HG02798 (cell line): ENCODE data around the gene TP63.
"Not testable (repeated sequence)": the region's sequence is repeated elsewhere in the genome, so short reads cannot be mapped to it uniquely, and the experiment has no call there.

Source experiments
- ATAC-seq: cut with Tn5 transposase; IDR thresholded peaks from one replicate; pipeline ENCODE4 v1.9.1; 2021; ENCODE audit warnings: mild to moderate bottlenecking; ENCODE audit not compliant: unreplicated experiment, poor library complexity

TP63 gene

DNA sequence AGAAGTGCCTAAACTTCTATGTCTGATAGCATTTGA lies at the start of gene TP63:
TSS of gene TP63 (plus strand) at position 17 of the 36 bp plus-strand sequence. CDS start 127 bp downstream, outside the sequence.
- ATAC-seq = no peak

DNA sequence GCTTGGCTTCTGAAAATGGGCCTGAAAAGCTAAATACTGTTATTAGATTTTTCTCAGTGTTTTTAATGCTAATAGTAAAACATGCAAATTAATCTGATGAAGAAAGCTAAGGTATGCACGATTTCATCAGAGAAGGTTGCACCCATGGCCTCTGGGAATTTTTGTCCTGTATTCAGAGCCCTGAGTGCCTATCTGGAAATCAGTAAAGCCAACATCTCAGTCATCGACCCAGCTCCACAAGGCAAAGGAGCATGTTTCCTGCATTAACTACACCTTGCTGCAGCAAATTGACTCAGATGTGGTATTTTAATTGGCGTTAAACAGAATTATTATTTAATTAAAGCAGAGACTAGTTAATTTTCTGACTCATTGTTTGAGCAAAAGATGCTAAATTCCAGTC lies 49.0 kb upstream of the TP63 start:
- ATAC-seq = no peak

DNA sequence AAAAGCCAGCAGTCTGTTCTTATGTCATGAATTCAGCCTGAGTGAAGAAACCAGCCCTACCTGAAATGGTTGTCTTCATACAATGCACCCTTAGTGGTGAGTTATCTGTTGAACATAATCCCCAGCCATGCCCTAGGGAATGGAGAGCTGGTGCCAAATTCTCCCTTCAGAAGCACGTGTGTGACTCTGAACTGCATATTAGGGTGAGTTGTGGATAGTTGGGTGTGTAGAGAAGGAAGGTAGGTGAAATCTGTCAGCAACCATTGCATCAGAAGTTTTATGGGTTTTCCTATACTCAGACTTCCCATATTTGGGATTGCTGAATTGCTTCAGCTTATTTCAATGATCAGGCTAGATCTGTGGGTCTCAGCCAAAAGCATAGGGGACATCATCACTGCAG lies 46.5 kb upstream of the TP63 start:
- ATAC-seq = no peak

DNA sequence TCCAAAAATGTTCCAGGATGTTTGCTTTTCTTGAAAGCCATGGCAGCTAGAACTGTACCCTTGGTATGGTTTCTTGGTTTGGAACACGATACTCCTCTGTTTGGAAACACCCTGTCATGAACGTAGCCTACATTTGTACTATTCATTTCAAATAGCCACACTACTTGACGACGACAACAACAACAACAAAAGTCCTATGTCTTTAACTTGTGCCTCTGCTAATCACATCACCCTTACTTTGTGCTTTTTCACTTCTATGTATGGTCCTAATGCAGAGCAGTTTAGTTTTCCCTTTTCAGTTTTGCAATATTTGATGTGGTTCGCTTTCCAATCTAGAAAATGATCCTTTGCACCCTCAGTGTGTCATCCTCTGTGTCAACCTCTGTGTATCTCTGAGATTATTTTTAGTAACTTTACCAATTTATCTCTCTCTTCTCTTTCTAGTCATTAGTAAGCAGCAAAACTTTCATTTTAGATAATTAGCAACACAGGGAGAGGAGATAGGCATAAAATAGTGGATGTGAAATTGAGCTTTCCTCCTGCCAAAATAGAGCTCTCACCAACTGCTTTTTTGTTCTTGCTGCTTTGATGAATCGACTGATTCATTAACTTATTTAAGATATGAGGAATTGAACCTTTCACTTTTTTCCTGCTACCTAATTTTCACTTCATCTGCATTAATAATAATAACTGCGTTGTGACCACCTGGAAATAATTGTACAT lies 44.1 kb upstream of the TP63 start:
- ATAC-seq = peak; percentile 87

DNA sequence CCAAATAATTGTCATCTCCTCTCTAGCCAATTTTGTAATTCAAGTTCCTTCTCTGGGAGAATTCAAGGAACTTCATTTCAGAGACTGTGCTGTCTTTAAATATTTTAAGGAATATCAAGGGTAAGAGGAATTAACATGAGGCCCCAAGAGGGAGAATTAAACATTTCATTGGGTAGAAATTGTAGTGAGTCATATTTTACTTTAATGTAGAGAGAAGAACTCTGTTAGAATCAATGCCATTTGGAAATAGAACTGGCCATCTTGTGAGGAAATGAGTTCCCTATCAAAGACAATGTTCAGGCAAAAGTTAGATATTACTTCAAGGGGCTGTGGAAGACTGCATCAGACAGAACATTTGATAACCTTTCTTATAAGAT lies 43.5 kb upstream of the TP63 start:
- no peak for ATAC-seq

DNA sequence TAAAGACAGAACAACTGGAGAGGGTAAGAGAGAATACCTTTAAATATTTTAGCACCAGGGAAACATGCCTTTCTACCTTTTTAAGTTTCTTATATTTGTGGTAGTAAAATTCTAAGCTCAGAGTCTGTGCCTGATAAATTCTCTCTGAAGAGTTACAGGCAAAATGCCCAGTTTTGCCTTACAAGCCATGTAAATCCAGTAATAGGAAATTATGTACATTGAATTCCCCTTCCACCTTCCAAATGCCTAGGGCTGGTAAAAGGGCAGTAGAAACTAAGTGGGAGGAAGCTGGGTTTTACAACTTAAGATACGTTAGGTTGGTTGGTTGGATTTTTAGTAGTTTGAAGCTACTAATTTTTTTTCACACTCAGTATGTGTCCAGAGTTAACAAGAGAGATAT lies 43.1 kb upstream of the TP63 start:
- no peak for ATAC-seq

DNA sequence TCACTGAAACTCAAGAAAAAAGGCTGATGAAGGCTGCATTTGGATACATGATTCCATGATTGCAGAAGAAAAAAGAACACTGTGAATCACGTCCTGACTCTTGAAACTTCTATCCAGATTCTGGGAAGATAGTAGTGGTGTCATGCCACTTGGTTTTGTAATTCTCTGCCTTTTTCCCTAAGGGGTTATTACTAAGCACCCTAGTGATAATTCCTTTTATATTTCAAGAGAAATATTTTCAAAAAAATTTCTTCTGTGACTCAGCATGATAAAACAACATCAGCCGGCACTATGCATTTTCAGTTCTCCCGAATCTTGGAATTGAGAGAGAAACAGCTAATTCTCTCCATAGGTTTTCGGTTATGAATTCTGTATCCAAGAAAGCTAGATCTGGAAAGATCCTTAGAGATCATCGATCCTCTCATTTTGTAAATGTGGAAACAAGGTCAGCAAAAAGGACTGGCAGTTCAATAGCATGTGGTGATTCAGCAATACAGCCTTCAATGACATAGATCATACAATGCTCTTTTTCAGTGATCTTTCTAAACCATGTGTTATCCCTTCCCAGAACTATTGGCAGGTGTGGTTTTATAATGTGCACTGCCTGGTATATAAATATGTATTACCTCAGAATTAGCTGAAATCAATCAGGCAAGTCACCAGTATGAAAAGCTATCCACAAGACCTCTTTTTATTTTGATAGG lies 42.6 kb upstream of the TP63 start:
- no peak for ATAC-seq

DNA sequence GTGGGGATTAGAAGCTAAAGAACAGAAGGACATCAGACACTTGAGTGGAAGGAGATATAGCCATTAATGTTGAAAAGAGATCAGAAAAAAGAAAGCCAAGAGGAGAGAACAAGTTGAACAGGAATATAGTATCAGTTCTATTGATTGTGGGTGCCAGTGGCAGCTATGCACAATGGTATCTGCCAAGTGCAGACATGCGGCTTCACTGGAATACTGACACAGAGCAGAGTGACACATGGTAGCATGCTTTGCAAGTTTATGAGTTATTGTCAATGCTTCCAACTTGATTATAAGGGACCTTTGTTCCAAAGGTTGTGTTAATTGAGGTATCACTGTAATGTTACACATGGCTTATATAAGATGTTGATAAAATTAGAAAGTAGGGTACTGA lies 42.0 kb upstream of the TP63 start:
- no peak for ATAC-seq

DNA sequence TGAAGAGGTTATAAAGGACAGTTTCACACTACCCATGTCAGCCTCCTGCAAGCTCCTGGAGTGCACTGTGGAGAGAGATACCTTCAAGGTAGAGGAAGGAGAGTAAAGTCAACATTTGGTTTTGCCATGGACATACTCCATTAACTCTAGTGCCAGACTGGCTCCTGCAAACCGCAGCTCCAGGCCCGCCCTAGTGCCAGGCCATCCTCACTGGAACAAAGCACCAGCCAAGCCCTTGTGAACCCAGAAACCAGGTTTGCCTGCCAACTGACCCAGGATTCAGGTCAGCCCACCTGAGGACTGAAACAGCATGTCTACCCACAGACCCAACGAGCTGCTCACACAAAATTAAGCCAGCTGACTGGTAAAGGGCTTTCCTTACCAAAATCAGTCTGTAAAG lies 41.0 kb upstream of the TP63 start:
- no peak for ATAC-seq

DNA sequence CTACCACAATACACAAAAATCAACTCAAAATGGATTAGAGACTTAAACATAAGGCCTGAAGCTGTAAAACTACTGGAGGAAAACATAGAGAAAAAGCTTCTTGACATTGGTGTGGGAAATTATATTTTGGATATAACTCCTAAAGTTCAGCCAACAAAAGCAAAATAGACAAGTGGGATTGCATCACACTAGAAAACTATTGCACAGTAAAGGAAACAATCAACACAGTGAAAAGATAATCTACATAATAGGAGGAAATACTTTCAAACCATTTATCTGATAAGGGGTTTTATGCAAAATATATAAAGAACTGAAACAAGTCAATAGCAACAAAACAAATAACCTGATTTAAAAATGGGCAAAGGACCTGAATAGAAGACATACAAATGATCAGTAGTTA lies 37.6 kb upstream of the TP63 start:
- ATAC-seq = no peak

DNA sequence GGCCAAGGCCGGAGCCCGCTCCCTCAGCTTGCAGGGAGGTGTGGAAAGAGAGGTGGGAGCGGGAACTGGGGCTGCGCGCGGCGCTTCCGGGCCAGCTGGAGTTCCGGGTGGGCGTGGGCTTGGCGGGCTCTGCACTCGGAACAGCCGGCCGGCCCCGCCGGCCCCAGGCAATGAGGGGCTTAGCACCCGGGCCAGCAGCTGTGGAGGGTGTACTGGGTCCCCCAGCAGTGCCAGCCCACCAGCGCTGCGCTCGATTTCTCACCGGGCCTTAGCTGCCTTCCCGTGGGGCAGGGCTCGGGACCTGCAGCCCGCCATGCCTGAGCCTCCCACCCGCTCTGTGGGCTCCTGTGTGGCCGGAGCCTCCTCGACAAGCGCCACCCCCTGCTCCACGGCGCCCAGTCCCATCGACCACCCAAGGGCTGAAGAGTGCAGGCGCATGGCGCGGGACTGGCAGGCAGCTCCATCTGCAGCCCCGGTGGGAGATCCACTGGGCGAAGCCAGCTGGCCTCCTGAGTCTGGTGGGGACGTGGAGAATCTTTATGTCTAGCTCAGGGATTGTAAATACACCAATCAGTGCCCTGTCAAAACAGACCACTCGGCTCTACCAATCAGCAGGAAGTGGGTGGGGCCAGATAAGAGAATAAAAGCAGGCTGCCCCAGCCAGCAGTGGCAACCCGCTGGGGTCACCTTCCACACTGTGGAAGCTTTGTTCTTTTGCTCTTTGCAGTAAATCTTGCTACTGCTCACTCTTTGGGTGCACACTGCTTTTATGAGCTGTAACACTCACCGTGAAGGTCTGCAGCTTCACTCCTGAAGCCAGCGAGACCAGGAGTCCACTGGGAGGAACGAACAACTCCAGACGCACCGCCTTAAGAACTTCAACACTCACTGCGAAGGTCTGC lies 34.9 kb upstream of the TP63 start:
- not testable (repeated sequence) for ATAC-seq

DNA sequence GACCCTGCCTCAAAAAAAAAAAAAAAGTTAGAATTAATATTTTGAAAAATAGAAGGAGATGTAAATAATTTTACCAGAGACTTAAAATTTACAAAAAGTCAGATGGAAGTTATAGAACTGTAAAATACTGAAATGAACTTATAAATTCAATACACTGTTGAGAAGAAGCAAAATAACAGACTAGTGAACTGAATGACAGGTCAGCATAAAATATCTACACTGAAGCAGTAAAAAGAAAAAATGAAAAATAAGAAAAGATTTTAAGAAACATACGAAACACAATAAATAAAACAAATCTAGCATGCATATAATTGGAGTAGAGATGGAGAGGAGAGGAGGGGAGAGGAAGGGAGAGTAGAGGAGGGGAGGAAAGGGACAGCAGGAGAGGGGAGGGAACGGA lies 33.3 kb upstream of the TP63 start:
- ATAC-seq = no peak

DNA sequence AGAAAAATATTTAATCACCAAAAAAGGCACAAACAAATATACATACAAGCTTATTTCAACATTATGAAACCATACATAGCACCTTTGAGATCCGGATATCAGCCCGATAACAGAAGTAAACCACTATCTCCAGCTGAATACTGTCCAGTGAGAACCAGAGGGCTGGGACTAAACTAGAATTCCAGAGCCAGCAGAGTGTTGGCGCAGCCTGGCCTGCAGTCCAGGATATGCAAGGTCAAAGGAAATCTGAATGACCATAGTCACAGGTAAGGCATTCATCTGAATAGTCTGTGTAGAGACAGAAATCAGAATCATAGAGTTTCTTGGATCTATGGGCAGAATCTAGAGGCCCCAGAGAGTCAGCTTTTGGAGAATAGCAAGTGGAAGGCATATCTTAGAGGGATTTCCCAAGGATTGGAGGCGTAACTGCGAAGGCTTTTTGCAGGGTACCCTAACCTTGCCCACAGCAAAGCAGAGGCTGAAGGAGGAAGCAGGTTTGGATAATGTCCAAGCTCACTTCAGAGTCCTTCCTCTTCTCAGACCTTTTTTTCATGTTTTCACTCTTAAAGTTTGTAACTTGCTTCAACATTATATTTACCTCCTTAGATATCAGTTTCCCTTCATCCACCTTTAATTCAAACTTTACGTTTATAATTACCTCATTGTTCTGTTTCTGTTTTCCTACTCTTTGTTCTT lies 32.5 kb upstream of the TP63 start:
- no peak for ATAC-seq

DNA sequence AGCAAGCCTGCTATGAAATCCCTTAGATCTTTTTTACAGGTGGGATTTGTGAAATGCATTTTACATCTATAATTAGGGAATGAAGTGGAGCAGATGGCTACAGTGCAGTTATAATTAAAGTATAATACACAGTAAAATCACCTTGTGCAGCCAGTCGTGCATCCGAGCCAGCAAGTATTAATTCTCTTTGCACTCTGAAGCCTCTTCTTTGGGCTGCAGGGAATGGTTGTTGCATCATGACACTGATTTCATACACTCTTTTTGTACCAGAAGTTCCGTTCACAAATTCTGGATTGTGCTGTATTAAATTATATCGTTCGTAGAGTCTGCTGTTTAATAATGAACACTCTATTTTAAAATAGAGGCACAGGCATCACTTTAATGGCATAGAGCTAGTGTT lies 28.7 kb upstream of the TP63 start:
- no peak for ATAC-seq

DNA sequence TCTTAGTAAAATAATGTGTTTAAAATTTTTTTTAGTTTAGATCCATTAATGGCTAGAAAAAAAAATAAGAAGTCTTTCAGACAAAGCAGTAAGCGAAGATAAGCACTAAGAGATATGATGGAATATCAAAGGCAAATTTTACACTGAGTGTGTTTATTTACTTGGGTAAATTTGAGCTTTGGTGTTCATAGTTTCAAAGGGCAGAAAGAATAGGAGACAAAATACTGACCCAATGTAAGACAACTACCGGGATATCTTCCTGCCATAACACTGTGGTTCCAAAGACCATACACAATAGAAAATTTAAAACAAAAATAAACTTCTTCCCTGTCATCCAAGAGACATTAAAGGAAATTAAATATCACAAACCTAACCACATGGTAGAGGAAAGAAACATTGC lies 25.5 kb upstream of the TP63 start:
- no peak for ATAC-seq

DNA sequence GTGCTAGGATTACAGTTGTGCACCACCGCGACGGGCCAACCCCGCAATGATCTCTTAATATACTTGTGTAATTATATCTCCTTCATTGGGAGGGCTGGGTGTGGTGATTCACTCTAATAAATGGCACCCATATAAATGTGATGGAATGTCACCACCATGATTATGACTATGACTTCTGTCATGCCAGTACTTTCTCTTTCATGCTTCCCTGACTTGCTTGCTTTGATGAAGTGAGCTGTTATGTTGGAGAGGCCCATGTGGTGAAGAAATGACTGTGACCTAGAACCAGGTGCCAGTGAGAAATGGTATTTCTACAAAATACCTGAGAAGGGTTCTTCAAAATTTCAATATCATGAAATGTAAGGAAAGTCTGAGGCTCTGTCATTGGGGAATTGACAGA lies 24.4 kb upstream of the TP63 start:
- no peak for ATAC-seq

DNA sequence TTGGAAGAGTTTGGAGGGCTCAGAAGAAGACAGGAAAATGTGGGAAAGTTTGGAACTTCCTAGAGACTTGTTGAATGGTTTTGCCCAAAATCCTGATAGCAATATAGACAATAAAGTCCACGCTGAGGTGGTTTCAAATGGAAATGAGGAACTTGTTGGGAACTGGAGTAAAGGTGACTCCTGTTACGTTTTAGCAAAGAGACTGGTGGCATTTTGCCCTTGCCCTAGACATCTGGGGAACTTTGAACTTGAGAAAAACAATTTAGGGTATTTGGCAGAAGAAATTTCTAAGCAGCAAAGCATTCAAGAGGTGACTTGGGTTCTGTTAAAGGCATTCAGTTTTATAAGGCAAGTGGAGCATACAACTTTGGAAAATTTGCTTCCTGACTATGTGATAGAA lies 18.5 kb upstream of the TP63 start:
- ATAC-seq = not testable (repeated sequence)

DNA sequence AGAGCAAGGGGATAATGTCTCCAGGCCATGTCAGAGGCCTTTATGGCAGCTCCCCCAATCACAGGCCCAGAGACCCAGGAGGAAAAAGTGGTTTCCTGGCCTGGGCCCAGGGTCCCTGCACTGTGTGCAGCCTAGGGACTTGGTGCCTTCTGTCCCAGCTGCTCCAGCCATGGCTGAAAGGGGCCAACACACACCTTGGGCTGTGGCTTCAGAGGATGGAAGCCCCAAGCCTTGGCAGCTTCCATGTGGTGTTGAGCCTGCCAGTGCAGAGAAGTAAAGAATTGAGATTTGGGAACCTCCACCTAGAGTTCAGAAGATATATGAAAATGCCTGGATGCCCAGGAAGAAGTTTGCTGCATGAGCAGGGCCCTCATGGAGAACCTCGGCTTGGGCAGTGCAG lies 18.1 kb upstream of the TP63 start:
- ATAC-seq = no peak

DNA sequence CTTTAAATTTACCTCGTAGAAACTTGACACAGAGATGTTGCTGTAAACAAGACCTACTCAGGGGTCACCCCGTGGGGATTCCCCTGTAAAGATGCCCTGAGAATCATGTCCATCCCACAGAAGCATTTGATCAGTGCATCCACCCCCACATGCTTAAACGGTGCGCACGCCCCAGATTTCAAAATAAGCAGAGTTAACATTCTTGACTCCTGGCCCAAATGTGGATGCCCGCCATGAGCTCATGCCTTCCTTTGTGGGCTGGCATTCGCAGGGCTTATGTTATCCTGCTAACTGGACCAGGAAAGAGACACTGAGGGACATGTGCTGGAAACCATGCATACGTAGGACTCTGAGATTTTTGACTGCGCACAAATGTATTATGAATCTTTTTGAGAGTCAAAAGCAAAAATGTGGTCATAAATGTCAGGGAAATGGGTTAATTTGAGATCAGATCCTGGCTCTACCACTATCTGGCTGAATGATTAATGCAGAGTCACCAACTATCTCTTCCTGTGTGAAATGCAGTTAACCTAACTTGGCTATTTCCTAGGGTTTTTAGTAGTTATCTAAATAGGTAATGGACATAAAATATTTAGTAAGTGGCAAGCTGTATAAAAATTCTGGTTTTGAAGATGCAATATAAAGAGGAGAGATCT lies 9.1 kb upstream of the TP63 start:
- no peak for ATAC-seq

DNA sequence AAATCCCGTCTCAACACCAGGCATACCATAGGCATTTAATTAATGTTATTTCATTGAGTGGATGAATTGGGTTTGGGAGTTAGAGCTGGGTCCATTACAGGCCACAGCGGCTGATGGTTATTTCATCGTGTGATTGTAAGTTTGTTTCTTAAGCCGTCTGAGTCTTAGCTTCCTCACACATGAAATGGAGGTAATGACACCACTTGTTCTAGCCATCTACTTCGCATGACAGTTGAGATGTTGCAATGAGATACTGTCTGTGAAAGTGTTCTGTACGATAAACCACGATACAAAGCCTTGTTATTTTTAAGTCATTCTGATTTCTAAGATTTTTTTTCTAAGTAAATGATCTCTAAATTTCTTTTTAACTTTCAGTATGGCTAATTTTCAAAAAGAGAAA lies 8.6 kb upstream of the TP63 start:
- no peak for ATAC-seq

DNA sequence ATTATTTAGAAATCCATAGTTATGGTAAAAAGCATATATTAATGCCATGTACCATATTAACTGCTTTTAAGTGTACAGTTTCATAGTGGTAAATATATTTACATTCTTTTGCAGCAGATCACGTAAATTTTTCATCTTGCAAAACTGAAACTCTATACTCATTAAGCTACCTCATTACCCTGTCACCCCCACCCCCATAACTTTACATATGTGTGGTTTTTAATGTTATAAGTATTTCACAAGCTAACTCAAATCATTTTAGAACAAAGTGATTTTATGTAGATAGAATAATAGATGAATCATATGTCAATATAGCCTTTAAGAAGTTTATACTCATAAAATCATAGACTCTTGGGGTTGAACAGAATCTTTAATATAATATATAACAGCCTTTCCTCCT lies 7.1 kb upstream of the TP63 start:
- ATAC-seq = no peak
